ENCODE measurements around the gene SF3B6. TPM values are rescaled to one million over a fixed set of nuclear protein-coding genes. Genes with fewer than 3 reads are reported as not detected.

SF3B6 gene
- total RNA-seq, 1 donor from 2014 or later: 55.2 TPM

DNA sequence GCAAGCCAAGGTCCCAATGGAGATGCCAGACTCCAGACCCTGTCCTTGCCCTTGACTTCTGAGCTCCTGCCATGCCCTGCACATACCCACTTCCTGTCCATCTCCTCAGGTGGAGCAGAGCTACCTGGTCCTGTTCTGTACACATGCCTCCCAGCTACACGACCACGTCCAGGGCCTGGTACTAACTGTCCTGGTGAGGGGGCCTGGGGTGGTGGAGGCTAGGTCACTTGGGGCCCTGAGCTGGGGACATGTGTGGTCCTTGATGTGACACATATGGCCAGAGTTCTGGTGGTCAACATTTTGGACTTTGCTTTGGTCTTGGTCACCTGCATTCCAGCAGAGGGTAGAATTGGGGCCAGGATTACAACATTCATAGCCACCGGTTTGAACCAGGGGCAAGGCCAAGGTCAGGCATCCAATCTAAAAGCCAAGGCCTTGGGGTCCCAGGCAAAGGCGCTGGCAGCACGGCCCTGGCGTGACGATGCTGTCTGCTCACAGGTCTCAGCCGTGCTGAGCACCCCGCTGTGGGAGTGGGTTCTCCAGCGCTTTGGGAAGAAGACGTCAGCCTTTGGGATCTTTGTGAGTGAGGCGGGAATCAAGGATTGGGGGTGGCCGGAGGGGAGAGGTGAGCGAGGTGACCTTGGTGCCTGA lies 53.7 kb downstream of the SF3B6 start:
- intact Hi-C loops (cut with DNase I): no loop called here
- Histone ChIP-seq H3K4me1 (no peaks in the 10 kb centered on the region), H3K36me3 (peaks cover 5% of the 10 kb centered on the region), H3K4me3 (no peak overlapping the region), H3K9me3 (no peaks in the 10 kb centered on the region), H3K27me3 (no peaks in the 10 kb centered on the region), H3K27ac (no peak overlapping the region)
- TF ChIP-seq, protein P1, sequence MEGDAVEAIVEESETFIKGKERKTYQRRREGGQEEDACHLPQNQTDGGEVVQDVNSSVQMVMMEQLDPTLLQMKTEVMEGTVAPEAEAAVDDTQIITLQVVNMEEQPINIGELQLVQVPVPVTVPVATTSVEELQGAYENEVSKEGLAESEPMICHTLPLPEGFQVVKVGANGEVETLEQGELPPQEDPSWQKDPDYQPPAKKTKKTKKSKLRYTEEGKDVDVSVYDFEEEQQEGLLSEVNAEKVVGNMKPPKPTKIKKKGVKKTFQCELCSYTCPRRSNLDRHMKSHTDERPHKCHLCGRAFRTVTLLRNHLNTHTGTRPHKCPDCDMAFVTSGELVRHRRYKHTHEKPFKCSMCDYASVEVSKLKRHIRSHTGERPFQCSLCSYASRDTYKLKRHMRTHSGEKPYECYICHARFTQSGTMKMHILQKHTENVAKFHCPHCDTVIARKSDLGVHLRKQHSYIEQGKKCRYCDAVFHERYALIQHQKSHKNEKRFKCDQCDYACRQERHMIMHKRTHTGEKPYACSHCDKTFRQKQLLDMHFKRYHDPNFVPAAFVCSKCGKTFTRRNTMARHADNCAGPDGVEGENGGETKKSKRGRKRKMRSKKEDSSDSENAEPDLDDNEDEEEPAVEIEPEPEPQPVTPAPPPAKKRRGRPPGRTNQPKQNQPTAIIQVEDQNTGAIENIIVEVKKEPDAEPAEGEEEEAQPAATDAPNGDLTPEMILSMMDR (IDR thresholded peaks at IDR 0.05): no peak
- ATAC-seq: no peak
- DNase-seq: no peak

DNA sequence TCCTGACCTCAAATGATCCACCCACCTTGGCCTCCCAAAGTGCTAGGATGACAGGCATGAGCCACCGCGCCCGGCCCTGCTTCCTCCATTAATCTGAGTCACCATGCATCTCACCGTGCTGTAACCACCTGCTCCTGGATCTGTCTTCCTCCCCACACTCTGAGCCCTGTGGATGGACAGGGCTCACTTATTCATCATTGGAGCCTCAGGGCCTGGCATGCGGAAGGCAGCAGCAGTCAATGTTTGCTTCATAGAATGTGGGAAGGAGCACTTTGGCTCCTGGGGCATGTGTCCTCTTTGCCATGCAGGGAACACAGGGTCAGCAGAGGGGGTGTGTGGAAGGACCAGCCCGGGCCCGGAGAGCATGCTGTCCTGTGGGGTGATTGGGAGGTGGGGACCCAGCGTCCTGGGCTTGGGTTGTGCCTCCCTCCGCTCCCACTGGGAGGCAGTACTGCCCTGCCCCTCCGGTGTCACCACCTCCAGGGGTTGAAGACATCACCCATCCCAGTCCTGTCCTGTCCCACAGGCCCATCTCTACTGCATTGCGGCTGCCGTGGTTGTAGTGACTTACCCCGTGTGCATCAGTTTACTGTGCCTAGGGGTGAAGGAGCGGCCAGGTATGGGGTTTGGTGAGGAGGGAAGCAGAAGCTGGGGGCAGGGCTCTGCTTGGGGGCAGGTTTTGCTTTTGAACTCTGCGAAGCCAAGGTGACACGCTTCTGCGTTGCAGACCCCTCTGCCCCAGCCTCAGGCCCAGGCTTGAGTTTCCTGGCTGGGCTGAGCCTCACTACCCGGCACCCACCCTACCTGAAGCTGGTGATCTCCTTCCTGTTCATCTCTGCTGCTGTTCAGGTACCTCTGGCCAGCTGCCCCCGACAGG lies 54.8 kb downstream of the SF3B6 start:
- H3K27ac ChIP-seq: no peak overlapping the region
- TF ChIP-seq, protein P1 (IDR thresholded peaks at IDR 0.05): no peak
- intact Hi-C loops (cut with DNase I): no loop called here
- peaks cover under 1% of the 10 kb centered on the region for H3K36me3 ChIP-seq
- H3K9me3 ChIP-seq: no peaks in the 10 kb centered on the region
- H3K4me1 ChIP-seq: no peaks in the 10 kb centered on the region
- ATAC-seq (peak; percentile 56), DNase-seq (no peak)
- no peak overlapping the region for H3K4me3 ChIP-seq
- H3K27me3 ChIP-seq: no peaks in the 10 kb centered on the region

DNA sequence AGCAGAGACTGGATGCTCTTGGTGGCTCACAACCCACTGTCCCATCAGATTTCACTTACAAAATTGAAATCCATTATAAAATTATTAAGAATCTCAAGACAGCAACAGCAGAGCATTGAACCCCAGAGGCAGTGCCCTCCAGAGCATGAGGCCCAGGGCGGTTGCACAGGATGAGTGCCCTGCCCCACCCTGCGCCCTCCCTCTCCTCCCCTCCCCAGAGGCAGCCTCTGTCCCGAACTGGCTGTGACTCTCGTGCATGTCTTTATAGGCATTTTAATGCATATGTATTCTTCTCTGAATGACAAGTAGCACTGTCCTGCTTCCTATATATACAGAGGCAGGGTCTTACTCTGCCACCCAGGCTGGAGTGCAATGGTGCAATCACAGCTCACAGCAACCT lies 55.9 kb downstream of the SF3B6 start:
- TF ChIP-seq, protein P1 (IDR thresholded peaks at IDR 0.05): no peak
- DNase-seq: no peak
- ATAC-seq: no peak
- H3K27ac ChIP-seq: no peak overlapping the region
- H3K27me3 ChIP-seq: no peaks in the 10 kb centered on the region
- intact Hi-C loops (cut with DNase I): no loop called here
- no peaks in the 10 kb centered on the region for H3K36me3 ChIP-seq
- no peaks in the 10 kb centered on the region for H3K9me3 ChIP-seq
- H3K4me1 ChIP-seq: no peaks in the 10 kb centered on the region
- H3K4me3 ChIP-seq: no peak overlapping the region

DNA sequence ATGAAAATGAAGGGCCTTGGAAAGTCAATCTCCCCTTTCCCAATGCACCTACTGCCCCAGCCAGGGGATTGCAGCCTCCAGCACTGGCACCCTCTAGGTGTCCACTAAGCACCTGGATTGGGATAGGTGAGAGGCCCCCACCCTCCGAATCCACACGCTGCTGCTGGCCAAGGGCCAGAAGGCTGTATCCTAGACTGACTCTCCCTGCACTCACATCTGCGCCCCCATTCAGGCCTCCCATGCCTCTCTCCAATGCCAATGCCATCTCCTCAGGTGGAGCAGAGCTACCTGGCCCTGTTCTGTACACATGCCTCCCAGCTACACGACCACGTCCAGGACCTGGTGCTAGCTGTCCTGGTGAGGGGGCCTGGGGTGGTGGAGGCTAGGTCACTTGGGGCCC lies 56.4 kb downstream of the SF3B6 start:
- Histone ChIP-seq H3K4me1 (no peaks in the 10 kb centered on the region), H3K36me3 (no peaks in the 10 kb centered on the region), H3K4me3 (no peak overlapping the region), H3K27ac (no peak overlapping the region), H3K9me3 (no peaks in the 10 kb centered on the region), H3K27me3 (no peaks in the 10 kb centered on the region)
- no peak for ATAC-seq
- DNase-seq: no peak
- intact Hi-C loops (cut with DNase I): no loop called here
- TF ChIP-seq, protein P1 (IDR thresholded peaks at IDR 0.05): no peak

DNA sequence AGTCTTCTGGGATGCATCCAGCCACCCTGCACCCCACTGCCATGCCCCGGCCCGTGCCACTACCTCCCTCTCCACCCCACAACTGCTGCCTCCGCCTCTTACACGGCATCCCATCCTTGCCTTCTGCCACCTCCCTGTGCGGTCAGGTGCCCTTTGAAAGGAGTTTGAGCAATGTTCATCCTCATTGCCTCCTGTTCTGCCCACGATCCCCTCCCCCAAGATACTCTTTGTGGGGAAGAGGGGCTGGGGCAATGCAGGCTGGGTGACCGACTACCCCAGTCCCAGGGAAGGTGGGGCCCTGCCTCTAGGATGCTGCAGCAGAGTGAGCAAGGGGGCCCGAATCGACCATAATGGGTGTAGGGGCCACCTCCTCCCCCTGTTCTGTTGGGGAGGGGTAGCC lies 57.9 kb downstream of the SF3B6 start:
- Histone ChIP-seq H3K27ac (no peak overlapping the region), H3K4me3 (no peak overlapping the region), H3K27me3 (no peaks in the 10 kb centered on the region), H3K4me1 (no peaks in the 10 kb centered on the region), H3K36me3 (no peaks in the 10 kb centered on the region), H3K9me3 (no peaks in the 10 kb centered on the region)
- intact Hi-C loops (cut with DNase I): no loop called here
- TF ChIP-seq, protein P1 (IDR thresholded peaks at IDR 0.05): no peak
- DNase-seq: no peak
- no peak for ATAC-seq

Measured in upper lobe of right lung (tissue), 1 donor.